Coronary artery (tissue), 2 donors: ENCODE results near the gene GPC3.

Source experiments
- DNase-seq: peaks from one replicate; pipeline ENCODE4 v3.0.0-alpha.2; 2017; ENCODE audit warnings: low spot score
- H3K27ac ChIP-seq, 2 donors: fragments of 200-600 bp; sonication (generic); one replicate each; pipeline ENCODE4 v1.5.1; 2016 to 2019
- H3K4me3 ChIP-seq: fragments of 200-600 bp; sonication (generic); 2 replicates; pipeline ENCODE4 v1.5.1; 2016; ENCODE audit warnings: mild to moderate bottlenecking, moderate library complexity
- CTCF ChIP-seq: fragments of 200-600 bp; sonication (generic); IDR thresholded peaks from one replicate; pipeline ENCODE4 v1.5.1; 2019; ENCODE audit warnings: antibody characterized with exemption

GPC3 gene

GRCh38 chrX:133943507-133943906, 41.9 kb downstream of the GPC3 start:
- TF ChIP-seq CTCF, result no peak
- no peak overlapping the region for H3K4me3 ChIP-seq
- no peak overlapping the region for H3K27ac ChIP-seq
- DNase-seq, result no peak

GRCh38 chrX:133939655-133940302, 45.6 kb downstream of the GPC3 start:
- Histone ChIP-seq H3K4me3 (no peak overlapping the region), H3K27ac (no peak overlapping the region)
- TF ChIP-seq CTCF, result no peak
- DNase-seq, result no peak

- no peak for TF ChIP-seq CTCF
- DNase-seq, result no peak
- Histone ChIP-seq H3K4me3 (no peak overlapping the region), H3K27ac (no peak overlapping the region)
Measured at GRCh38 chrX:133938530-133938929, 46.9 kb downstream of the GPC3 start.

- DNase-seq, result no peak
- no peak overlapping the region for H3K27ac ChIP-seq
- TF ChIP-seq CTCF, result no peak
- no peak overlapping the region for H3K4me3 ChIP-seq
Measured at GRCh38 chrX:133937022-133937421, 48.4 kb downstream of the GPC3 start.

GRCh38 chrX:133935076-133935475, 50.3 kb downstream of the GPC3 start:
- DNase-seq, result no peak
- H3K4me3 ChIP-seq, result no peak overlapping the region
- TF ChIP-seq CTCF, result no peak
- H3K27ac ChIP-seq, result no peak overlapping the region

- H3K4me3 ChIP-seq, result no peak overlapping the region
- no peak for TF ChIP-seq CTCF
- DNase-seq, result no peak
- H3K27ac ChIP-seq, result no peak overlapping the region
Measured at GRCh38 chrX:133933316-133933715, 52.1 kb downstream of the GPC3 start.

GRCh38 chrX:133929836-133930464, 55.4 kb downstream of the GPC3 start:
- Histone ChIP-seq H3K27ac (no peak overlapping the region), H3K4me3 (no peak overlapping the region)
- no peak for DNase-seq
- no peak for TF ChIP-seq CTCF
